Liver (tissue), 9 donors: Measurements from ENCODE around the gene GRXCR2. TPM values are rescaled to one million over a fixed set of nuclear protein-coding genes. Genes with fewer than 3 reads are reported as not detected.

Experiments
- DNase-seq: peaks from one replicate; pipeline ENCODE4 v3.0.0-alpha.2; 2017; ENCODE audit warnings: low spot score
- H3K27ac ChIP-seq, 2 donors: one replicate each; pipeline ENCODE4 v1.7.0; 2013; ENCODE audit warnings: inconsistent platforms in 2 of 2, low read length in 2 of 2, control low read depth in 1 of 2, low read depth in 1 of 2, mild to moderate bottlenecking in 1 of 2
- H3K27me3 ChIP-seq, 4 donors: one replicate each; pipeline versions ENCODE4 v1.6.1 to v1.7.0; 2013; ENCODE audit warnings: low read length in 3 of 4, inconsistent platforms in 1 of 4, mild to moderate bottlenecking in 1 of 4, moderate library complexity in 1 of 4; ENCODE audit not compliant: control insufficient read depth in 4 of 4, insufficient read depth in 4 of 4
- H3K36me3 ChIP-seq, 4 donors: one replicate each; pipeline versions ENCODE4 v1.6.1 to v1.7.0; 2013; ENCODE audit warnings: low read length in 3 of 4, mild to moderate bottlenecking in 3 of 4, low read depth in 1 of 4, moderate library complexity in 1 of 4; ENCODE audit not compliant: control insufficient read depth in 4 of 4, insufficient read depth in 3 of 4
- H3K4me1 ChIP-seq, 4 donors: one replicate each; pipeline versions ENCODE4 v1.6.1 to v1.7.0; 2013; ENCODE audit warnings: low read length in 3 of 4, mild to moderate bottlenecking in 3 of 4, moderate library complexity in 1 of 4; ENCODE audit not compliant: control insufficient read depth in 4 of 4, insufficient read depth in 4 of 4
- H3K4me3 ChIP-seq, 3 donors: one replicate each; pipeline versions ENCODE4 v1.6.1 to v1.7.0; 2013; ENCODE audit warnings: low read length in 3 of 3, control low read depth in 1 of 3, low read depth in 1 of 3, mild to moderate bottlenecking in 1 of 3
- H3K9ac ChIP-seq, 2 donors: one replicate each; pipeline ENCODE4 v1.7.0; 2013; ENCODE audit warnings: low read length in 2 of 2, mild to moderate bottlenecking in 2 of 2, moderate library complexity in 2 of 2, control low read depth in 1 of 2, low read depth in 1 of 2
- H3K9me3 ChIP-seq, 4 donors: one replicate each; pipeline versions ENCODE4 v1.6.1 to v1.7.0; 2013; ENCODE audit warnings: low read length in 3 of 4; ENCODE audit not compliant: control insufficient read depth in 4 of 4
- CTCF ChIP-seq: fragments of 150-350 bp; IDR thresholded peaks from 2 replicates; pipeline ENCODE4 v1.5.1; 2017; ENCODE audit warnings: improper control_type of control experiment, low read depth, low read length; ENCODE audit not compliant: missing input control
- EGR1 ChIP-seq, 2 donors: IDR thresholded peaks; 2 replicates each; pipeline ENCODE4 v1.6.1; 2016 to 2018; ENCODE audit warnings: antibody characterized with exemption in 2 of 2, low read depth in 2 of 2
- FOXA1 ChIP-seq: IDR thresholded peaks from 2 replicates; pipeline ENCODE4 v1.6.1; 2016; ENCODE audit warnings: antibody characterized with exemption
- FOXA2 ChIP-seq: IDR thresholded peaks from 2 replicates; pipeline ENCODE4 v1.6.1; 2016; ENCODE audit warnings: antibody characterized with exemption
- GABPA ChIP-seq, 2 donors: IDR thresholded peaks in 1 of 2; conservative IDR thresholded peaks in 1 of 2; 2 replicates each; pipeline ENCODE4 v1.6.1; 2016; ENCODE audit warnings: antibody characterized with exemption in 2 of 2, mild to moderate bottlenecking in 1 of 2, moderate library complexity in 1 of 2
- HNF4A ChIP-seq, 2 donors: conservative IDR thresholded peaks; 2 replicates each; pipeline ENCODE4 v1.6.1; 2016; ENCODE audit warnings: antibody characterized with exemption in 2 of 2, mild to moderate bottlenecking in 2 of 2
- HNF4G ChIP-seq: IDR thresholded peaks from 2 replicates; pipeline ENCODE4 v1.6.1; 2016; ENCODE audit warnings: antibody characterized with exemption
- JUND ChIP-seq, 2 donors: IDR thresholded peaks; 2 replicates each; pipeline ENCODE4 v1.6.1; 2016; ENCODE audit warnings: antibody characterized with exemption in 2 of 2
- MAX ChIP-seq: IDR thresholded peaks from 2 replicates; pipeline ENCODE4 v1.6.1; 2016; ENCODE audit warnings: antibody characterized with exemption
- NR2F2 ChIP-seq: IDR thresholded peaks from 2 replicates; pipeline ENCODE4 v1.6.1; 2016; ENCODE audit warnings: antibody characterized with exemption
- RAD21 ChIP-seq, 2 donors: IDR thresholded peaks; 2 replicates each; pipeline ENCODE4 v1.6.1; 2016; ENCODE audit warnings: antibody characterized with exemption in 2 of 2, mild to moderate bottlenecking in 2 of 2
- REST ChIP-seq: IDR thresholded peaks from 2 replicates; pipeline ENCODE4 v1.6.1; 2016; ENCODE audit warnings: antibody characterized with exemption, mild to moderate bottlenecking
- RXRA ChIP-seq, 2 donors: IDR thresholded peaks; 2 replicates each; pipeline ENCODE4 v1.6.1; 2017 to 2018; ENCODE audit warnings: antibody characterized with exemption in 2 of 2, mild to moderate bottlenecking in 1 of 2
- SP1 ChIP-seq: IDR thresholded peaks from 2 replicates; pipeline ENCODE4 v1.6.1; 2018; ENCODE audit warnings: antibody characterized with exemption, mild to moderate bottlenecking
- TAF1 ChIP-seq: conservative IDR thresholded peaks from 2 replicates; pipeline ENCODE4 v1.6.1; 2016; ENCODE audit warnings: antibody characterized with exemption, mild to moderate bottlenecking
- YY1 ChIP-seq: IDR thresholded peaks from 2 replicates; pipeline ENCODE4 v1.6.1; 2016; ENCODE audit warnings: antibody characterized with exemption, mild to moderate bottlenecking
- ZBTB33 ChIP-seq: IDR thresholded peaks from 2 replicates; pipeline ENCODE4 v1.6.1; 2016; ENCODE audit warnings: antibody characterized with exemption
- WGBS: extraction: QIAGEN DNeasy Blood & Tissue Kit; methylation state at CpG from one replicate; pipeline ENCODE4 v1.1.7; 2013; 5-methylcytosine and 5-hydroxymethylcytosine counted together
- polyA plus RNA-seq, 2 donors: library from polyadenylated mRNA; stranded (reverse) in 1 of 2; unstranded in 1 of 2; fragments of 200-250 nt in 1 of 2; fragments of >200 nt in 1 of 2; fragmentation: Nextera tagmentation in 1 of 2; extraction: Ambion mirVana in 1 of 2; gene quantifications; one replicate each; pipeline versions ENCODE4 v1.2.1 to v1.2.3, GENCODE V29; 2013 to 2015
- total RNA-seq, 2 donors: library from RNA; depleted of rRNA; stranded (reverse); fragments of >200 nt; gene quantifications; one replicate each; pipeline ENCODE4 v1.2.3, GENCODE V29; 2014
- TF ChIP-seq, protein P1 (sequence below): IDR thresholded peaks from 2 replicates; pipeline ENCODE4 v1.6.1; 2016; ENCODE audit warnings: antibody characterized with exemption
- donor health status: healthy.
- donor health status: healthy.
- donor health status: healthy.
- donor health status: healthy.
- donor health status: healthy.

Gene GRXCR2
- total and polyA plus RNA-seq, 4 donors: not detected

DNA sequence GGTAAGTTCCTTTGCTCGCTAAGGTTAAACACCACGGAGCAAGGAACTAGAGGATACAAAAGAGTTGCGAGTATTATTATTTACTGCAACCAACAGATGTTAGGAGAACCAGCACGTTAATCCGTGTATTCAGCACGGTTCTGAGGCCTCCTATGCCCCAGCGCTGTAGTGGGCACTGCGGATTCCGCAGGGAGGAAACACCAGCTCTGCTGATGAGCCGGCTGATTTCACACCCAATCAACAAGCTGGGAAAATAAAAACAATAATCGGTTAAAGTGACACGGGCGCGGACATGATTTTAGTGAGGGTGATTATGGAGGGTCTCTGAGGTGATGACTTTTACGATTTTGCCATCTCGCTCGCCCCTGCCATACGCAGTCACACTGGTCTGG is 37.0 kb downstream of the GRXCR2 start:
- no peaks in the 10 kb centered on the region for H3K9me3 ChIP-seq
- H3K9ac ChIP-seq: peak overlapping the region; percentile 56 to 66
- DNase-seq: no peak
- peak overlapping the region; percentile 55 to 82 for H3K27ac ChIP-seq
- 68% methylated on average over 18 of the region's 18 CpGs for WGBS
- H3K27me3 ChIP-seq: no peaks in the 10 kb centered on the region
- H3K36me3 ChIP-seq: no peaks in the 10 kb centered on the region
- peak overlapping the region; percentile 38 to 98 (median 66) for H3K4me3 ChIP-seq
- H3K4me1 ChIP-seq: peaks cover 0 to 20% (median 10%) of the 10 kb centered on the region in 4 donors
- TF ChIP-seq CTCF: no peak

DNA sequence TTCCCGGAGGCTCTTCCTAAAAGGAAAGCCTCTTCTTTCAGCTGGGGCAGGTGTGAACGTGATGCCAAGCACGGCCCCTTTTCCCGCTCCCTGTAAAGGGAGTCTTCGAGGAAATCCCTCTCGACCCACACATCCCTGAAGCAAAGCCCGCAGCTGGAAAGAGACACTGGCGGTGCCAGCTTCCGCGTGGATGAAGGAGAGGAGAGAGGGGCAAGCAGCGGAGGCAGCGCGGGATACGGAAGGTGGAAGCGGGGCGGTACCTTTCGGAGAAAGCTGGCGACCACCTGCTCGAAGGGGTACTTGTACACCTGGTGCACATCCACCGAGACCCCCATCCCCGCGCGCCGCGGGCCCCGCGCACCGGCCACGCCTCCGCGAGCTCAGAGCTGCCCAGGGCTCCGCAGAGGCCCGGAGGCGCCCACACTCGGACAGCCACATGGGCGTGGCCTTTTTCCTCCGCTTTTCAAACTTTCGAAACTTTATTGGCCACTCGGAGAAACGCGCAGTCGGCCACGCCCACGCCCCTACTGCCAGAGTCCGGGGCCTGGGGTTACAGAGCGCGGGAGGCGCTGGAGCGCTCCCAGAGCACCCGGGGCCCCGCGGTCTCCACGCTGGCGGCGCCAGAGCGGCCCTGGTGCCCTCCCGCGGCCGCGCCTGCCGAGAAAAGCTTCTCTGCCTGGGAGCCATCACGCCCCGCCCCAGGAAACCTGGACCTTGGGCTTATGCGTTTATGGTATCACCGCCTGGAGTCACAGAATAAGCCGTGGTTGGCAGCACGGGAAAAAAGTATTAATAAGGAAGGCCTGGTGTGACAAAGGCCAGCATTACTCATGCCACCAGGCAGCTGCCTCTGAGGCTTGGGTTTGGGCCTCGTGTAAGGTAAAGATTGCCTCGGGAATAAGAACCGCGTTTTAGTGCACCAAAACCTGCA is 37.6 kb downstream of the GRXCR2 start, which contains the start of gene PRELID2:
PRELID2 (minus strand) TSS at position 426 of the 931 bp plus-strand sequence; CDS start at position 335, 91 bp downstream.
- TF ChIP-seq NR2F2 (no peak), REST (peak; percentile 43), ZBTB33 (no peak), HNF4G (peak; percentile 52), YY1 (peak; percentile 71), TAF1 (no peak), RXRA (IDR thresholded peaks at IDR 0.05) (peak; percentile 12 to 18), CTCF (no peak), FOXA2 (no peak), EGR1 (IDR thresholded peaks at IDR 0.05; ENCODE audit: low read depth in 2 of 2) (peak; percentile 34 to 62), SP1 (peak; percentile 84), RAD21 (IDR thresholded peaks at IDR 0.05) (peak; percentile 48 to 53), GABPA (IDR thresholded peaks at IDR 0.05 in 1 of 2, conservative IDR thresholded peaks at IDR 0.05 in 1 of 2) (peak in 1 of 2 donors; percentile 38), FOXA1 (no peak), MAX (peak; percentile 51), JUND (IDR thresholded peaks at IDR 0.05) (peak in 1 of 2 donors; percentile 15), HNF4A (conservative IDR thresholded peaks at IDR 0.05) (peak; percentile 61 to 66)
- TF ChIP-seq, protein P1, sequence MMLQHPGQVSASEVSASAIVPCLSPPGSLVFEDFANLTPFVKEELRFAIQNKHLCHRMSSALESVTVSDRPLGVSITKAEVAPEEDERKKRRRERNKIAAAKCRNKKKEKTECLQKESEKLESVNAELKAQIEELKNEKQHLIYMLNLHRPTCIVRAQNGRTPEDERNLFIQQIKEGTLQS: no peak
- 1% methylated on average over 71 of the region's 71 CpGs for WGBS
- peaks cover 0 to 26% (median 13%) of the 10 kb centered on the region in 4 donors for H3K4me1 ChIP-seq
- no peaks in the 10 kb centered on the region for H3K27me3 ChIP-seq
- peak; percentile 91 for DNase-seq
- peak within 1 kb of the TSS; percentile 55 to 82 for H3K27ac ChIP-seq
- no peaks in the 10 kb centered on the region for H3K36me3 ChIP-seq
- H3K9ac ChIP-seq: peak within 1 kb of the TSS; percentile 61 to 70
- no peaks in the 10 kb centered on the region for H3K9me3 ChIP-seq
- peak within 1 kb of the TSS; percentile 66 to 98 (median 95) for H3K4me3 ChIP-seq
